ENCODE data around the gene NDUFAF8.

The NDUFAF8 gene, protein sequence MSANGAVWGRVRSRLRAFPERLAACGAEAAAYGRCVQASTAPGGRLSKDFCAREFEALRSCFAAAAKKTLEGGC

DNA sequence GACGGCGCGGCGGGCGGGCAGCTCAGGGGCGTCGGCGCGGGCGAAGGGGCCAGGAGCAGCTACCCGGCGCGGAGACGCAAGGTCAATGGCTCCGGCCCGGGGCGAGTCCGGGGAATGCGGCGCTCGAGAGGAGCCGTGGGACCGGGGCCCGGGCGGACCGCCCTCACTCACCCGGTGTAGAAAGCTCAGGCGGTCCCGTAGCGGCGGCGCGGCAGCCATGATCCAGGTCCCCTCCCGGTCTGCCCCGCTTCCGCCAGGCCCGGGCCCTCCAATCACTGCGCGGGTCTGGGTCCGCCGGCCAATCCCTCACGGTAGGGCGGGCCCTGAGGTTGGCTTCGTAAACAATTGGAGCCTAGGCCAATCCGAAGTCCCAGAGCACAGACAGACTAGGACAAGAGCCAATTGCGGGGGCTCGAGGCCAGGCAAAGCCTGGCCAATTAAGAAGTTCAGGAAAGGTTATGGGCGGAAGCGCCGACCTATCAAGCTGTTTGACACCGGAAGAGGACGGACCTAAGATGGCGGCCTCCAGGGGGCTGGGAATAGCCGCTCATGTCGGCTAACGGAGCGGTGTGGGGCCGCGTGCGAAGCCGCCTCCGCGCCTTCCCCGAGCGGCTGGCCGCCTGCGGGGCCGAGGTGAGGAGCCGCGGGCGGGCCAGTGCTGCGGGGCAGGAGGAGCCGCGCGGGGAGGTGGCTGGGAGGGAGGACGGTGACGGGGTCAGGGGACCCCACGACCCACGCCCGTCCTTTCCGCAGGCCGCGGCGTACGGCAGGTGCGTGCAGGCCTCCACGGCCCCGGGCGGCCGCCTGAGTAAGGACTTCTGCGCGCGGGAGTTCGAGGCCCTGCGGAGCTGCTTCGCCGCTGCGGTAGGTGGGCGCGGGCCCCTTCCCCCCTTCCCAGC, at the start of gene NDUFAF8, which contains the start of gene TEPSIN:
Gene NDUFAF8 (plus strand): TSS at position 504 of the 899 bp plus-strand sequence. CDS start 46 bp downstream, at position 550.
Gene TEPSIN (minus strand): TSS at position 241 of the 899 bp plus-strand sequence. CDS start 22 bp downstream, at position 219.
- DNase-seq (ENCODE audit: low spot score), result peak; percentile 99

GRCh38 chr17:81189670-81190530, 49.2 kb upstream of the NDUFAF8 start:
- no peak for DNase-seq (ENCODE audit: low spot score)

DNA sequence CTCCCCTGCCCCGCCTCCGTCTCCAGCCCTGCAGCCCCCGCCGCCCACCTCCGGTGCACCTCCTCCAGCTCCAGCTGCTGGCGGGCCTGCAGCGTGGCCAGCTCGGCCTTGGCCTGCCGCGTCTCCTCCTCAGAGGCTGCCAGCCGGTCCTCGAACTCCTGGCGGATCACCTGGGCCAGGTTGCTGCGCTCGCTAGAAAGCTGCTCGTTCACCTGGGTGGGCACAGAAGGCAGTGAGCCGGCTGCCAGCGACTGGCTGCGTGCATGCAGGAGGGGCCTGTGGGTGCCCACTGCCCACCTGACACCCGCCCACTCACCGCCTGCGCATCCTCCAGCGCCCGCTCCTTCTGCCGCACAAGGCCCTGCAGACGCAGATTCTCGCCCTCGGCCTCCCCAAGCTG, 48.5 kb upstream of the NDUFAF8 start:
- DNase-seq (ENCODE audit: low spot score), result no peak

- DNase-seq (ENCODE audit: low spot score), result no peak
Measured at GRCh38 chr17:81191116-81191515, 48.0 kb upstream of the NDUFAF8 start.

DNA sequence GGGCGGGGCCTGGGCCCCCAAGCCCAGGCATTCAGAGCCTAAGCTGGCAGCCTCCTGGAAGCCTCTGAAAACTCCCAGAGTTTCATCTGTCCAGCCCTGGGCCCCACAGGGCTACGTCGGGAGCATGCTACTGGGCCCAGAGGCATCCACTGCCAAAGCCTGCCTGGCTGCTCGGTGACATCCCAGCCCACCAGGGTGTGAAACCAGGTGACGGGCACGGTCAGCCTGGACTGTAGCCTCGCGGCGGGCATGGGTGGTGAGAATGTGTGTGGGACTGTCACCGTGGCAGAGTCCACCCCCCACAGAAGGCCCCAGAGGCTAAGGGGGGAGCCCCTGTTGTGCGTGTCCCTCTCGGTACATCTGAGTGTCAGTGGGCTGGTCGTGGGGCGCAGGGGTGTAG, 47.5 kb upstream of the NDUFAF8 start:
- no peak for DNase-seq (ENCODE audit: low spot score)

DNA sequence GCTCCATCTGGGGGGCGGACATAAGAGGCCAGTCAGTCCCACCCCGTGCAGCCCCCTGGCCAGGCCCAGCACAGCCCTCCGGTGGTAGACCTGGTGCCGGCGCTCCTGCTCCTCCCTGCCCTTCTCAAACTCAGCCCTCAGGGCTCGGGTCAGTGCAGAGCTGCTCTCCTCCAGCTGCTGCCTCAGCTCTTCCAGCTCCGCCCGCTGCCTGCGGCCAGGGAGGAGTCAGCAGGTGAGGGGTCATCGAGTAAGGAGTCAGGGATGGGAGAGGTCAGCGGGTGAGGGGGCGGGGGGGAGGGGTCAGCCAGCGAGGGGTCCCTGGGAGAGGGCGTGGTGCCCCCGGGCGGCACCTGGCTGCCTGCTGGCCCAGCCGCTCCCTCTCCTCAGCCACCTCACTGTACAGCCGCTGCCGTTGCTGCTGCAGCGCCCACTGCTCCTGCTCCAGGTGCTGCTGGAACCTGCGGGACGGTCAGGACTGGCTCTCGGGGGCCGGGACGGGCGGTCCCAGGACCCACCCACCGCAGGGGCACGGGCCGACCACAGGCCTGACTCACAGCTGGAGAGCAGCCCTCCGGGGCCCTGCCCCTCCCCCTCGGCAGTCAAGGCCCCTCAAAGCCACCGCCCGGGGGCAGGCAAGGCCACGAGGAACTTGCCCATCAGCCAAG, 46.6 kb upstream of the NDUFAF8 start:
- no peak for DNase-seq (ENCODE audit: low spot score)

GRCh38 chr17:81193051-81193410, 46.1 kb upstream of the NDUFAF8 start:
- no peak for DNase-seq (ENCODE audit: low spot score)

GRCh38 chr17:81193470-81194224, 45.5 kb upstream of the NDUFAF8 start:
- DNase-seq (ENCODE audit: low spot score), result no peak

DNA sequence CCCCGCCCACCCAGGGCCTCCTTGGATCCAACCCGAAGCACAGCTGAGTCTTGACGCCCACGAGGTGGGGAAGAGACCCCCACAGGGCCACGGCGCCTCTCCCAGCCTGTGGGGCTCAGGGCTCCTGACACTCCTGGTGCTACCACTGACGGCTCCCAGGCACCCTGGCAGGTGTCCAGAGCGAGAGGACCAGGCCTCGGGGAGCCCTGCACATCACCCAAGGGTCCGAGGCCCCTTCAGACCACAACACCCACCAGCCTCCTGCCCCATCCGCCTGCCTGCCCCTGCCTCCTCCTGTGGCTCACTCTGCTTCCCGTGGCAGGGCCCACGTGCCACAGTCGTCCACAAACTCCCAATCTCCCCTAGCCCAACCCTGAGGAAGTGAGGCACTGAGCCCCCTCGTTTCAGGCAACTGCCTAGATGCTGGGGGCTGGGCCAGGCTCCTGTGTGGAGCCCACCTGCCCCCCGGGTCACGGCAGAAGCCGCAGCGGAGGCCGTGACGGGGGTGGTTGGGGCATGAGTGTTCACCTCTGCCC, 44.8 kb upstream of the NDUFAF8 start:
- no peak for DNase-seq (ENCODE audit: low spot score)

- DNase-seq (ENCODE audit: low spot score), result no peak
Measured at GRCh38 chr17:81194941-81195901, 43.9 kb upstream of the NDUFAF8 start.

GRCh38 chr17:81195941-81196495, 43.1 kb upstream of the NDUFAF8 start:
- no peak for DNase-seq (ENCODE audit: low spot score)

GRCh38 chr17:81196505-81197408, 42.4 kb upstream of the NDUFAF8 start:
- no peak for DNase-seq (ENCODE audit: low spot score)

DNA sequence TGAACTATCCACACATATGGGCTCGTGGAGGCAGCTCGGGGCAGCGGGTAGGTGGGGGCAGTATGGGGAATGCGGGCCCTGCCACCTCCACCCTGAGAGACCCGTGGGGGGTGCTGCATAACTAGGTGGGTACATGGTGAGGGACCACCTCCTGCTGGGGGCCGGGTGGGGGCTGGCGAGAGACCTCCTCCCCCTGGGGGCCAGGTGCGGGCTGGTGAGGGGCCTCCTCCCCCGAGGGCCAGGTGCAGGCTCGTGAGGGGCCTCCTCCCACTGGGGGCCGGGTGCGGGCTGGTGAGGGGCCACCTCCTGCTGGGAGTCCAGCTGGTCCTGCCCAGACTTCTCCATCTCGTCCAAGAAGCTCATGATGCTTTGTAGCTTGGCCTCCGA, 41.7 kb upstream of the NDUFAF8 start:
- DNase-seq (ENCODE audit: low spot score), result no peak

DNA sequence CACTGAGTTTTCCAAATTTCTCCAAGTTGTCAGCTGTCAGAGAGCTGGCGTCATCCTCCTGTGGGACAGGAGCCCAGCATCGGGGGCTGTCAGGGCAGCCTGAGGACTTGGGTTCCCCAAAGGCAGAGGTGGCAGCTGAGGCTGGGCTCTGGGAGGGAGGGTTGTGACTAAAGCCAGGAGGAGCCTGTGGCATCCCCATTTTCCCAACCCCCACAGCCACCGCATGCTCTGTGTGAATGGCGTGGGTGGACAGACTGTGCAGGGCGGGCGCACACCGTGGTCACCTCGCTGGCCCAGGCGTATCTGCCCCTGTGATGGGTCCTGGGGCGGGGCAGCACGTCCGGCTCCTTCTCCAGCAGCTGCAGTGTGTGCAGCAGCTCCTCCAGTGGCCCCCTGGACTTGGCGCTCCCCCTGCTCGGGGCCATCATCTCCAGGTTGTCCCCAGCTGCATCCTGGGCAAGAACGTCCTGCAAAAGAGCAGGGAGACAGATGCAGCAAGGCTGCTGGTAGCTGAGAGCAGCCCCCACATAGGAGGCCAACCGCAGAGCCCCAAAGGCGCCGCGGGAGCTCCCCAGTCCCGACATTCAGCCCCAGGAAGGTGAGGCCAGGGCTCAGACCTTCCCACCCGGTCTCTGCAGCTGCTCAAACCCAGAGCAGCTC, 41.2 kb upstream of the NDUFAF8 start:
- DNase-seq (ENCODE audit: low spot score), result no peak

- no peak for DNase-seq (ENCODE audit: low spot score)
Measured at GRCh38 chr17:81198826-81199481, 40.2 kb upstream of the NDUFAF8 start.

DNA sequence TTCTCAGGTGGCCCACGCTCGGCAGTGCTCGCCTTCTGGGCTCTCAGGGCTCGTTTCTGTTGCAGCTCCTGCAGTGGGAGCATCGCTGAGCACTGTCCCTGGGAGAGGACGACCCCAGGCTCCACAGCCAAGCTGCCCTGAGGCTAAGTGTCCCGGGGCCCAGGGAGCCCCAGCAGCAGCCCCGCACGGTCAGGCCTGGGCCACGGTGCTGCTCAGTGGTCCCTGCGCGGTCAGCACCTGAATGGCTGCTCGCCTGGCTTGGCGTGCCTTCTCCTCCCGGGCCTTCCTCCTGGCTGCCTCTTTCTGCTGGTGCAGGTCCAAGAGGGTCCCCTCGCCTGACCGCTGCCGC, 39.7 kb upstream of the NDUFAF8 start:
- no peak for DNase-seq (ENCODE audit: low spot score)

DNA sequence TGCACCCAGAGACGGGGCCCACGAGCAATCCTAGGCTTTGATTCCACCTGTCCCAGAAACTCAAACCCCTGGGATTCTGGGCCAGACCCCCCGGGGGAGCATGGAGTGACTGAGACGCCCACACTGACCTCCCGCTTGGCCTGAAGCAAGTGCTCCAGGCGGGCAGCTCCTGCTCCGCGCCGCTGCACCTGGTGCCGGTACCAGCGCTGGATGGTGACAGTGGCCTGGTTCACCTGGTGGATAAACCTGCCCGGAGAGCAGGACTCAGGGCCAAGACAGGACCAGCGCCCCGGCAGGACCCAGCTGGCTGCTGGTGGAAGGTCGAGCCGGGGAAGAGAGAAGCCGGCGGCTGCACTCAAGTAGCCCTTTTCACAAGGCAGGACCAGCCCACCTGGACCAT, 38.9 kb upstream of the NDUFAF8 start:
- no peak for DNase-seq (ENCODE audit: low spot score)
